A549 (cell line): Measurements from ENCODE around the gene IRX6. TPM values are rescaled to one million over a fixed set of nuclear protein-coding genes. Genes with fewer than 3 reads are reported as not detected.

Experiments
- ATAC-seq, 2 experiments: fragments of 200-7000 bp in 1 of 2; fragments of >200 bp in 1 of 2; cut with Nextera tagmentation in 1 of 2; cut with Tn5 transposase in 1 of 2; 3 replicates each; pipeline versions ENCODE4 v1.8.0 to v1.9.1; 2018 to 2020; ENCODE audit warnings: mild to moderate bottlenecking in 1 of 2, moderate library complexity in 1 of 2
- CTCF ChIA-PET: fragments of 300-600 bp; sonication (Branson Sonifier 250); formaldehyde crosslinking; extraction: SDS; loops from one replicate; lab custom pipeline; 2021; ENCODE audit warnings: antibody characterized with exemption, inconsistent platforms; lab: Yijun Ruan, JAX
- POLR2A ChIA-PET: fragments of 350-600 bp; formaldehyde crosslinking; extraction: SDS; loops from one replicate; lab custom pipeline; 2021; ENCODE audit warnings: antibody characterized with exemption, inconsistent platforms; lab: Yijun Ruan, JAX
- DNase-seq, 2 experiments: peaks; one replicate each; pipeline versions ENCODE4 v3.0.0 to v3.0.0-alpha.2; 2011 to 2016; ENCODE audit warnings: low read depth in 1 of 2, low spot score in 1 of 2
- FAIRE-seq: peaks from 2 replicates; lab custom pipeline; 2011; peaks lifted over from hg19 to GRCh38; lab: Jason Lieb, UNC
- H3K27ac ChIP-seq, 2 experiments: fragments of >200 bp; sonication (Bioruptor Twin); formaldehyde crosslinking; 3 replicates each; pipeline ENCODE4 v1.5.1; 2016 to 2017
- H3K4me1 ChIP-seq: fragments of >200 bp; sonication (Bioruptor Twin); formaldehyde crosslinking; 3 replicates; pipeline ENCODE4 v1.6.1; 2016
- H3K4me2 ChIP-seq: fragments of >200 bp; sonication (Bioruptor Twin); formaldehyde crosslinking; 3 replicates; pipeline ENCODE4 v1.6.1; 2016
- H3K4me3 ChIP-seq: fragments of >200 bp; sonication (Bioruptor Twin); formaldehyde crosslinking; 3 replicates; pipeline ENCODE4 v1.5.1; 2016
- H3K9me3 ChIP-seq: fragments of >200 bp; sonication (Bioruptor Twin); formaldehyde crosslinking; 3 replicates; pipeline ENCODE4 v1.6.1; 2016
- ATOH8 ChIP-seq: fragments of 250-450 bp; sonication (Bioruptor Pico); IDR thresholded peaks from 2 replicates; pipeline ENCODE4 v1.5.0; 2020; ENCODE audit warnings: low read depth, mild to moderate bottlenecking, moderate library complexity
- BCL3 ChIP-seq: fragments of >200 bp; sonication (Bioruptor Twin); formaldehyde crosslinking; IDR thresholded peaks from 3 replicates; pipeline ENCODE4 v1.6.1; 2016
- CBX8 ChIP-seq: fragments of 200-600 bp; sonication (generic); IDR thresholded peaks from 2 replicates; pipeline ENCODE4 v1.6.1; 2016
- CHD2 ChIP-seq: fragments of 150-350 bp; IDR thresholded peaks from 2 replicates; pipeline ENCODE4 v1.6.1; 2014; ENCODE audit warnings: low read length; ENCODE audit not compliant: partially characterized antibody
- CHD4 ChIP-seq: fragments of 200-600 bp; sonication (generic); IDR thresholded peaks from 2 replicates; pipeline ENCODE4 v1.6.1; 2016; ENCODE audit warnings: antibody characterized with exemption, mild to moderate bottlenecking, borderline replicate concordance
- CTCF ChIP-seq: fragments of >200 bp; sonication (Bioruptor Twin); formaldehyde crosslinking; IDR thresholded peaks from 3 replicates; pipeline ENCODE4 v1.5.1; 2016
- E2F6 ChIP-seq: IDR thresholded peaks from 2 replicates; pipeline ENCODE4 v1.6.1; 2012; ENCODE audit warnings: low read depth, borderline replicate concordance
- EHF ChIP-seq: fragments of 250-450 bp; sonication (Bioruptor Pico); IDR thresholded peaks from 2 replicates; pipeline ENCODE4 v1.5.0; 2020; ENCODE audit warnings: mild to moderate bottlenecking
- EHMT2 ChIP-seq: fragments of 200-600 bp; sonication (generic); IDR thresholded peaks from 2 replicates; pipeline ENCODE4 v1.6.1; 2016; ENCODE audit warnings: antibody characterized with exemption, low read depth, mild to moderate bottlenecking, moderate library complexity
- EP300 ChIP-seq, 2 experiments: fragments of >200 bp; sonication (Bioruptor Twin); formaldehyde crosslinking; IDR thresholded peaks; 2 replicates in 1 of 2; 3 replicates in 1 of 2; pipeline ENCODE4 v1.6.1; 2016 to 2017
- ESRRA ChIP-seq: fragments of 150-350 bp; IDR thresholded peaks from 2 replicates; pipeline ENCODE4 v1.6.1; 2014; ENCODE audit warnings: mild to moderate bottlenecking, low read length, borderline replicate concordance
- HDAC2 ChIP-seq: fragments of 200-600 bp; sonication (generic); IDR thresholded peaks from 2 replicates; pipeline ENCODE4 v1.6.1; 2016
- HEYL ChIP-seq: fragments of 250-450 bp; sonication (Bioruptor Pico); IDR thresholded peaks from 2 replicates; pipeline ENCODE4 v1.8.0; 2021; ENCODE audit warnings: mild to moderate bottlenecking, moderate library complexity
- JUNB ChIP-seq: fragments of >200 bp; sonication (Bioruptor Twin); formaldehyde crosslinking; IDR thresholded peaks from 2 replicates; pipeline ENCODE4 v1.6.1; 2016
- MAFK ChIP-seq: fragments of 450-650 bp; IDR thresholded peaks from 2 replicates; pipeline ENCODE4 v1.6.1; 2014; ENCODE audit not compliant: partially characterized antibody
- MAX ChIP-seq: IDR thresholded peaks from 2 replicates; pipeline ENCODE4 v1.6.1; 2012
- NFE2L2 ChIP-seq: fragments of 150-350 bp; conservative IDR thresholded peaks from 2 replicates; pipeline ENCODE4 v1.6.1; 2014; ENCODE audit warnings: low read length
- NR3C1 ChIP-seq: fragments of >200 bp; sonication (Bioruptor Twin); formaldehyde crosslinking; IDR thresholded peaks from 3 replicates; pipeline ENCODE4 v1.6.1; 2017
- PBX3 ChIP-seq: IDR thresholded peaks from 2 replicates; pipeline ENCODE4 v1.6.1; 2012
- PHF8 ChIP-seq: fragments of 200-600 bp; sonication (generic); IDR thresholded peaks from 2 replicates; pipeline ENCODE4 v1.6.1; 2016; ENCODE audit warnings: low read depth, mild to moderate bottlenecking, antibody characterized with exemption, moderate library complexity, borderline replicate concordance
- POLR2A ChIP-seq: IDR thresholded peaks from 2 replicates; pipeline ENCODE4 v1.6.1; 2012; ENCODE audit warnings: mild to moderate bottlenecking, low read length
- POLR2AphosphoS2 ChIP-seq: conservative IDR thresholded peaks from 2 replicates; pipeline ENCODE4 v1.6.1; 2012; ENCODE audit warnings: low read length, improper control_type of control experiment, inconsistent platforms
- RAD21 ChIP-seq, 2 experiments: fragments of >200 bp in 1 of 2; sonication (Bioruptor Twin) in 1 of 2; formaldehyde crosslinking in 1 of 2; IDR thresholded peaks in 1 of 2; conservative IDR thresholded peaks in 1 of 2; 2 replicates in 1 of 2; 3 replicates in 1 of 2; pipeline ENCODE4 v1.6.1; 2012 to 2018; ENCODE audit warnings: inconsistent platforms in 1 of 2
- RCOR1 ChIP-seq: fragments of 150-350 bp; IDR thresholded peaks from 2 replicates; pipeline ENCODE4 v1.6.1; 2014; ENCODE audit warnings: antibody characterized with exemption, low read length, low read depth
- REST ChIP-seq: fragments of 200-600 bp; sonication (generic); IDR thresholded peaks from 2 replicates; pipeline ENCODE4 v1.6.1; 2016; ENCODE audit warnings: antibody characterized with exemption, mild to moderate bottlenecking, moderate library complexity
- RFX5 ChIP-seq: fragments of 450-650 bp; IDR thresholded peaks from 2 replicates; pipeline ENCODE4 v1.7.1; 2014; ENCODE audit warnings: antibody characterized with exemption, mild to moderate bottlenecking, moderate library complexity
- RNF2 ChIP-seq: fragments of 200-600 bp; sonication (generic); IDR thresholded peaks from 2 replicates; pipeline ENCODE4 v1.6.1; 2016; ENCODE audit warnings: low read depth, mild to moderate bottlenecking, antibody characterized with exemption, moderate library complexity, borderline replicate concordance
- TFCP2L1 ChIP-seq: fragments of 250-450 bp; sonication (Bioruptor Pico); IDR thresholded peaks from 2 replicates; pipeline ENCODE4 v1.5.0; 2021; ENCODE audit warnings: mild to moderate bottlenecking
- ZC3H11A ChIP-seq: fragments of 450-650 bp; IDR thresholded peaks from 2 replicates; pipeline ENCODE4 v1.6.1; 2014; ENCODE audit warnings: antibody characterized with exemption, mild to moderate bottlenecking
- ZSCAN20 ChIP-seq: fragments of 250-450 bp; sonication (Bioruptor Pico); IDR thresholded peaks from 2 replicates; pipeline ENCODE4 v1.8.0; 2022; ENCODE audit warnings: mild to moderate bottlenecking, moderate library complexity
- WGBS: methylation state at CpG from one replicate; pipeline ENCODE4 v1.1.6; 2017; ENCODE audit errors: missing lambda C conversion rate; 5-methylcytosine and 5-hydroxymethylcytosine counted together
- polyA plus RNA-seq, 4 experiments: library from polyadenylated mRNA; depleted of rRNA in 3 of 4; stranded (reverse); fragments of >200 nt; fragmentation: RNase III in 1 of 4; extraction: RNeasy Plus Mini Kit Qiagen cat#74134 plus additional on column Dnase treatment in 1 of 4; gene quantifications; 2 replicates in 3 of 4; 3 replicates in 1 of 4; pipeline ENCODE4 v1.2.3, GENCODE V29; 2011 to 2017

IRX6 gene
- polyA plus RNA-seq, 2 of the 4 experiments (the other 2 are of a cell fraction), result not detected

- Histone ChIP-seq H3K4me2 (no peak overlapping the region), H3K9me3 (no peaks in the 10 kb centered on the region), H3K4me3 (no peak overlapping the region), H3K4me1 (no peaks in the 10 kb centered on the region), H3K27ac (no peak overlapping the region)
- DNase-seq (no peak), ATAC-seq (no peak), FAIRE-seq (no peak)
- TF ChIP-seq ATOH8 (CRISPR knock-in tag) (no peak), CHD4 (no peak), POLR2A (no peak), TFCP2L1 (CRISPR knock-in tag) (no peak), POLR2AphosphoS2 (no peak), E2F6 (no peak), RCOR1 (no peak), REST (no peak), CBX8 (no peak), PBX3 (no peak), JUNB (no peak), ZSCAN20 (CRISPR knock-in tag) (no peak), MAFK (no peak), NFE2L2 (no peak), MAX (no peak), EHF (CRISPR knock-in tag) (no peak), EP300 (IDR thresholded peaks at IDR 0.05) (no peak), HDAC2 (no peak), BCL3 (no peak)
- CTCF ChIA-PET, result interaction anchor here (0.8 kb wide), 1 partner anchor 10 kb away, joined by 3 read pairs; no protein-coding TSS in a partner anchor
- POLR2A ChIA-PET, result no interaction called here
- WGBS, result 0% methylated on average over 1 of the region's 1 CpG
These were observed 46.5 kb upstream of the IRX6 start for GRCh38 chr16:55277536-55277935.

GRCh38 chr16:55279598-55279997 lies 44.4 kb upstream of the IRX6 start:
- POLR2A ChIA-PET, result no interaction called here
- no peak for ATAC-seq
- DNase-seq, result no peak
- Histone ChIP-seq H3K4me1 (no peaks in the 10 kb centered on the region), H3K4me2 (no peak overlapping the region), H3K27ac (no peak overlapping the region), H3K9me3 (no peaks in the 10 kb centered on the region), H3K4me3 (no peak overlapping the region)
- TF ChIP-seq CTCF (no peak), HEYL (no peak), CBX8 (no peak), RAD21 (conservative IDR thresholded peaks at IDR 0.05 in 1 of 2, IDR thresholded peaks at IDR 0.05 in 1 of 2) (no peak), ESRRA (no peak), EHMT2 (no peak), POLR2A (no peak), NR3C1 (no peak), PHF8 (no peak), MAX (no peak), RNF2 (no peak), RFX5 (no peak), POLR2AphosphoS2 (no peak), ZC3H11A (no peak), CHD2 (no peak)
- TF ChIP-seq, all 56 proteins: peak for 0
- FAIRE-seq, result no peak
- 4% methylated on average over 6 of the region's 6 CpGs for WGBS
- CTCF ChIA-PET, result interaction anchor here (0.8 to 0.9 kb wide), 2 partner anchors 13 to 185 kb away, joined by 3 read pairs; no protein-coding TSS in a partner anchor
